H1 (cell line): ENCODE results near the gene VPS35. TPM values are rescaled to one million over a fixed set of nuclear protein-coding genes. Genes with fewer than 3 reads are reported as not detected.

Experiments used
- CTCF ChIA-PET: fragments of 300-600 bp; sonication (Branson Sonifier 250); formaldehyde crosslinking; loops from one replicate; lab custom pipeline; 2021; ENCODE audit not compliant: partially characterized antibody; lab: Charles Lee
- POLR2A ChIA-PET: fragments of 300-600 bp; sonication (Branson Sonifier 250); formaldehyde crosslinking; loops from one replicate; lab custom pipeline; 2021; ENCODE audit warnings: inconsistent platforms; ENCODE audit not compliant: partially characterized antibody; lab: Charles Lee
- DNase-seq, 2 experiments: peaks; one replicate each; pipeline versions ENCODE4 v3.0.0 to v3.0.0-alpha.2; 2010 to 2022; ENCODE audit warnings: low spot score in 2 of 2, low read depth in 1 of 2, mixed read lengths in 1 of 2
- FAIRE-seq: peaks from 2 replicates; lab custom pipeline; 2011; peaks lifted over from hg19 to GRCh38; lab: Jason Lieb, UNC
- H2AFZ ChIP-seq: 2 replicates; pipeline ENCODE4 v1.8.1; 2012; ENCODE audit warnings: low read length, inconsistent platforms
- H2AK5ac ChIP-seq: 2 replicates; pipeline ENCODE4 v1.6.1; 2013; ENCODE audit warnings: low read depth, low read length
- H2BK120ac ChIP-seq: replicated peaks from 2 replicates; pipeline ENCODE3; 2013; ENCODE audit warnings: low read depth, low read length, inconsistent platforms
- H2BK12ac ChIP-seq: 2 replicates; pipeline ENCODE4 v1.6.1; 2013; ENCODE audit warnings: low read depth, low read length
- H2BK15ac ChIP-seq: 2 replicates; pipeline ENCODE4 v1.6.1; 2013; ENCODE audit warnings: low read length
- H2BK20ac ChIP-seq: 2 replicates; pipeline ENCODE4 v1.6.1; 2013; ENCODE audit warnings: low read length
- H2BK5ac ChIP-seq: 2 replicates; pipeline ENCODE4 v1.6.1; 2013; ENCODE audit warnings: low read depth, low read length
- H3K14ac ChIP-seq: 2 replicates; pipeline ENCODE4 v1.6.1; 2013; ENCODE audit warnings: inconsistent platforms; ENCODE audit not compliant: insufficient read length
- H3K18ac ChIP-seq: 2 replicates; pipeline ENCODE4 v1.6.1; 2013; ENCODE audit warnings: low read length; ENCODE audit errors: extremely low read depth
- H3K23ac ChIP-seq: 2 replicates; pipeline ENCODE4 v1.6.1; 2013; ENCODE audit warnings: inconsistent platforms; ENCODE audit not compliant: insufficient read length
- H3K23me2 ChIP-seq: 2 replicates; pipeline ENCODE4 v1.6.1; 2013; ENCODE audit warnings: low read depth, low read length
- H3K27ac ChIP-seq: 2 replicates; pipeline ENCODE4 v1.6.1; 2011; ENCODE audit warnings: low read depth, low read length, inconsistent platforms
- H3K27me3 ChIP-seq, 4 experiments: replicated peaks in 1 of 4; 1 replicate in 1 of 4; 2 replicates in 3 of 4; pipeline versions ENCODE4 v1.6.1 to v1.8.1; 2011 to 2013; ENCODE audit warnings: low read length in 3 of 4, mild to moderate bottlenecking in 3 of 4, inconsistent platforms in 2 of 4, mixed read lengths in 2 of 4, moderate library complexity in 1 of 4; ENCODE audit not compliant: control insufficient read depth in 3 of 4, insufficient read depth in 3 of 4; ENCODE audit errors: extremely low read depth in 1 of 4
- H3K36me3 ChIP-seq, 4 experiments: 2 replicates each; pipeline versions ENCODE4 v1.6.1 to v1.8.1; 2011 to 2013; ENCODE audit warnings: mild to moderate bottlenecking in 4 of 4, low read length in 3 of 4, moderate library complexity in 2 of 4, control low read depth in 1 of 4, inconsistent platforms in 1 of 4; ENCODE audit not compliant: insufficient read depth in 4 of 4, control insufficient read depth in 2 of 4
- H3K4ac ChIP-seq: replicated peaks from 2 replicates; pipeline ENCODE3; 2013; ENCODE audit warnings: low read length, low read depth, mixed read lengths, inconsistent platforms; ENCODE audit not compliant: insufficient read length
- H3K4me1 ChIP-seq, 4 experiments: replicated peaks in 1 of 4; 1 replicate in 1 of 4; 2 replicates in 3 of 4; pipeline versions ENCODE4 v1.6.1 to v1.8.1; 2011 to 2013; ENCODE audit warnings: low read length in 3 of 4, inconsistent platforms in 2 of 4, mixed read lengths in 1 of 4; ENCODE audit not compliant: insufficient read depth in 4 of 4, control insufficient read depth in 3 of 4
- H3K4me2 ChIP-seq, 2 experiments: 2 replicates each; pipeline versions ENCODE4 v1.6.1 to v1.8.1; 2011 to 2013; ENCODE audit warnings: low read depth in 2 of 2, low read length in 2 of 2, control low read depth in 1 of 2, inconsistent platforms in 1 of 2, mild to moderate bottlenecking in 1 of 2; ENCODE audit not compliant: insufficient read depth in 1 of 2
- H3K4me3 ChIP-seq, 4 experiments: fragments of 200-600, 300-600 bp in 1 of 4; sonication (generic), shearing (Covaris generic), sonication (Bioruptor Twin) in 1 of 4; 2 replicates each; pipeline versions ENCODE4 v1.5.1 to v1.8.1; 2011 to 2016; ENCODE audit warnings: low read length in 4 of 4, low read depth in 3 of 4, control low read depth in 2 of 4, inconsistent platforms in 2 of 4, mild to moderate bottlenecking in 2 of 4, mixed read lengths in 1 of 4, moderate library complexity in 1 of 4; ENCODE audit not compliant: insufficient read depth in 2 of 4; ENCODE audit errors: extremely low read depth in 1 of 4
- H3K56ac ChIP-seq: replicated peaks from 2 replicates; pipeline ENCODE3; 2013; ENCODE audit warnings: low read depth, mild to moderate bottlenecking, mixed read lengths, low read length, inconsistent platforms; ENCODE audit not compliant: insufficient read length
- H3K79me1 ChIP-seq: 2 replicates; pipeline ENCODE4 v1.6.1; 2013; ENCODE audit warnings: low read depth, low read length, control low read depth
- H3K79me2 ChIP-seq, 2 experiments: 2 replicates each; pipeline versions ENCODE4 v1.6.1 to v1.8.1; 2012 to 2013; ENCODE audit warnings: low read length in 2 of 2, mild to moderate bottlenecking in 2 of 2, inconsistent platforms in 1 of 2; ENCODE audit not compliant: insufficient read depth in 2 of 2, control insufficient read depth in 1 of 2
- H3K9ac ChIP-seq, 4 experiments: replicated peaks in 1 of 4; 1 replicate in 1 of 4; 2 replicates in 3 of 4; pipeline versions ENCODE4 v1.6.1 to v1.8.1; 2011 to 2013; ENCODE audit warnings: low read depth in 3 of 4, low read length in 3 of 4, control low read depth in 2 of 4, mild to moderate bottlenecking in 2 of 4, moderate library complexity in 2 of 4, inconsistent platforms in 1 of 4; ENCODE audit errors: extremely low read depth in 1 of 4
- H3K9me3 ChIP-seq, 2 experiments: 2 replicates each; pipeline versions ENCODE4 v1.6.1 to v1.8.1; 2012 to 2013; ENCODE audit warnings: mild to moderate bottlenecking in 2 of 2, moderate library complexity in 2 of 2, control low read depth in 1 of 2, inconsistent platforms in 1 of 2, low read depth in 1 of 2, low read length in 1 of 2, mixed read lengths in 1 of 2; ENCODE audit not compliant: insufficient read depth in 2 of 2
- H4K20me1 ChIP-seq, 2 experiments: replicated peaks in 1 of 2; 2 replicates each; pipeline versions ENCODE3 to v1.8.1; 2011 to 2013; ENCODE audit warnings: inconsistent platforms in 2 of 2, low read length in 2 of 2, mild to moderate bottlenecking in 1 of 2; ENCODE audit not compliant: insufficient read depth in 2 of 2, control insufficient read depth in 1 of 2
- H4K5ac ChIP-seq: 2 replicates; pipeline ENCODE4 v1.6.1; 2013; ENCODE audit warnings: low read length, low read depth, mixed read lengths, inconsistent platforms; ENCODE audit not compliant: insufficient read length
- H4K8ac ChIP-seq: 2 replicates; pipeline ENCODE4 v1.8.0; 2013; ENCODE audit warnings: mild to moderate bottlenecking, moderate library complexity, low read length, inconsistent platforms; ENCODE audit not compliant: insufficient read depth; ENCODE audit errors: extremely low read depth
- H4K91ac ChIP-seq: replicated peaks from 2 replicates; pipeline ENCODE3; 2013; ENCODE audit warnings: low read length, mixed read lengths, inconsistent platforms; ENCODE audit not compliant: insufficient read length
- CBX5 ChIP-seq: fragments of 300-800, 300-1000 bp; sonication (generic); IDR thresholded peaks from 2 replicates; pipeline ENCODE4 v1.7.1; 2016; ENCODE audit warnings: antibody characterized with exemption, low read length, low read depth
- CEBPB ChIP-seq: IDR thresholded peaks from 2 replicates; pipeline ENCODE4 v1.6.1; 2012; ENCODE audit warnings: low read depth, low read length
- KDM5A ChIP-seq: fragments of 200-600 bp; IDR thresholded peaks from 2 replicates; pipeline ENCODE4 v1.7.1; 2012; ENCODE audit warnings: mild to moderate bottlenecking, low read length, inconsistent platforms, mixed read lengths
- MAX ChIP-seq: IDR thresholded peaks from 2 replicates; pipeline ENCODE4 v1.6.1; 2012; ENCODE audit warnings: inconsistent platforms
- POLR2A ChIP-seq, 2 experiments: IDR thresholded peaks; 1 replicate in 1 of 2; 2 replicates in 1 of 2; pipeline ENCODE4 v1.6.1; 2011; ENCODE audit warnings: low read depth in 2 of 2, low read length in 2 of 2, mild to moderate bottlenecking in 2 of 2; ENCODE audit errors: control extremely low read depth in 1 of 2
- RNF2 ChIP-seq: fragments of 200-900, 300-1000 bp; sonication (generic); IDR thresholded peaks from 2 replicates; pipeline ENCODE4 v1.7.1; 2016; ENCODE audit warnings: borderline replicate concordance, low read depth, mild to moderate bottlenecking, antibody characterized with exemption, low read length; ENCODE audit not compliant: poor library complexity, severe bottlenecking; ENCODE audit errors: missing control alignments
- RXRA ChIP-seq: IDR thresholded peaks from 2 replicates; pipeline ENCODE4 v1.6.1; 2011; ENCODE audit warnings: low read depth, mild to moderate bottlenecking, low read length, moderate library complexity; ENCODE audit not compliant: insufficient read depth
- SIN3A ChIP-seq, 2 experiments: IDR thresholded peaks in 1 of 2; conservative IDR thresholded peaks in 1 of 2; 2 replicates each; pipeline ENCODE4 v1.6.1; 2011 to 2012; ENCODE audit warnings: low read length in 2 of 2, improper control_type of control experiment in 1 of 2, low read depth in 1 of 2, mild to moderate bottlenecking in 1 of 2
- SP1 ChIP-seq: IDR thresholded peaks from 2 replicates; pipeline ENCODE4 v1.6.1; 2011; ENCODE audit warnings: low read depth, low read length
- SP4 ChIP-seq: IDR thresholded peaks from 2 replicates; pipeline ENCODE4 v1.6.1; 2012; ENCODE audit warnings: low read length, inconsistent platforms
- TEAD4 ChIP-seq: IDR thresholded peaks from 2 replicates; pipeline ENCODE4 v1.6.1; 2012; ENCODE audit warnings: low read depth, low read length, inconsistent platforms, mixed read lengths
- WGBS, 2 experiments: shearing (Covaris generic) in 1 of 2; methylation state at CpG; one replicate each; pipeline versions ENCODE4 v1.1.6 to v1.1.7; 2013 to 2015; ENCODE audit warnings: low lambda C conversion rate in 2 of 2, mixed read lengths in 2 of 2, inconsistent platforms in 1 of 2, low coverage in 1 of 2, missing lambda C conversion rate in 1 of 2; ENCODE audit not compliant: insufficient replicate concordance in 2 of 2, insufficient coverage in 1 of 2, insufficient read length in 1 of 2; ENCODE audit errors: extremely low coverage in 1 of 2, missing lambda C conversion rate in 1 of 2; 5-methylcytosine and 5-hydroxymethylcytosine counted together
- polyA plus RNA-seq, 7 experiments: library from polyadenylated mRNA; depleted of rRNA in 3 of 7; stranded (reverse) in 5 of 7; unstranded in 2 of 7; fragments of >200 nt in 5 of 7; fragments of 200-250 nt in 2 of 7; gene quantifications; 1 replicate in 5 of 7; 2 replicates in 1 of 7; 4 replicates in 1 of 7; pipeline versions ENCODE4 v1.2.1 to v1.2.3, GENCODE V29; 2011 to 2013; ENCODE audit warnings: missing spikeins in 2 of 7, mixed read lengths in 2 of 7
- total RNA-seq: library from RNA; stranded (reverse); fragmentation: NEBNext Ultra II Directional; extraction: Animal tissue kit (Norgen Biotek cat#: 25700); gene quantifications from 2 replicates; pipeline ENCODE4 v1.2.1, GENCODE V29; 2021

The VPS35 gene
- total and polyA plus RNA-seq, 2 of the 8 experiments (the other 6 are each of a cell fraction or from before 2014, with no cell fraction given): 10.3 to 66.9 TPM

- 89% methylated on average over 10 of the region's 10 CpGs; no CpG with 5 or more reads in 1 of the 2 experiments for WGBS, 2 experiments
- TF ChIP-seq SP4 (no peak), TEAD4 (no peak), RXRA (no peak), POLR2A (IDR thresholded peaks at IDR 0.05; ENCODE audit: control extremely low read depth in 1 of 2, low read depth in 2 of 2, low read length in 2 of 2) (no peak), KDM5A (no peak), MAX (no peak), RNF2 (no peak), SIN3A (conservative IDR thresholded peaks at IDR 0.05 in 1 of 2, IDR thresholded peaks at IDR 0.05 in 1 of 2; ENCODE audit: low read depth in 1 of 2, low read length in 2 of 2) (no peak), SP1 (no peak), CEBPB (no peak), CBX5 (no peak)
Measured at GRCh38 chr16:46711106-46712058, 22.4 kb upstream of the VPS35 start.

More at GRCh38 chr16:46711106-46712058, 22.4 kb upstream of the VPS35 start:
- no peak overlapping the region for H3K56ac ChIP-seq
- no peak overlapping the region for H3K23ac ChIP-seq
- H3K4ac ChIP-seq: no peak overlapping the region
- H3K9me3 ChIP-seq: no peaks in the 10 kb centered on the region
- H3K79me2 ChIP-seq: no peaks in the 10 kb centered on the region
- H2AFZ ChIP-seq: no peak overlapping the region
- no peak overlapping the region for H3K4me2 ChIP-seq
- H3K79me1 ChIP-seq: no peaks in the 10 kb centered on the region
- no peak overlapping the region for H3K9ac ChIP-seq
- no peak overlapping the region for H2AK5ac ChIP-seq
- no peak overlapping the region for H2BK5ac ChIP-seq
- no peak overlapping the region for H4K5ac ChIP-seq
- H2BK20ac ChIP-seq: no peak overlapping the region
- CTCF ChIA-PET: interaction anchor here (0.5 to 1.2 kb wide), 4 partner anchors 18 to 429 kb away, joined by 3 to 4 read pairs (median 3); no protein-coding TSS in a partner anchor
- no peak overlapping the region for H3K18ac ChIP-seq
- H2BK12ac ChIP-seq: no peak overlapping the region
- no peak overlapping the region for H4K91ac ChIP-seq
- H3K14ac ChIP-seq: no peak overlapping the region
- DNase-seq (peak in 1 of 2 experiments; percentile 29), FAIRE-seq (no peak)
- H3K4me3 ChIP-seq: no peak overlapping the region
- no peak overlapping the region for H2BK120ac ChIP-seq
- H4K20me1 ChIP-seq: no peaks in the 10 kb centered on the region
- no peaks in the 10 kb centered on the region for H3K4me1 ChIP-seq
- H3K23me2 ChIP-seq: no peaks in the 10 kb centered on the region
- H3K36me3 ChIP-seq: no peaks in the 10 kb centered on the region
- no peak overlapping the region for H3K27ac ChIP-seq
- no peak overlapping the region for H2BK15ac ChIP-seq
- no peaks in the 10 kb centered on the region for H3K27me3 ChIP-seq
- H4K8ac ChIP-seq: peak overlapping the region; percentile 18; the same call in 1 of the 2 replicates
- POLR2A ChIA-PET: no interaction called here
